8988T (cell line): ENCODE results near the gene RNFT2.

ENCODE experiments used
- DNase-seq: peaks from one replicate; pipeline ENCODE4 v3.0.0; 2011

Gene RNFT2

GRCh38 chr12:116880213-116880816 is 142.2 kb downstream of the RNFT2 start:
- no peak for DNase-seq

GRCh38 chr12:116880817-116881324 is 142.8 kb downstream of the RNFT2 start:
- DNase-seq: peak; percentile 78

GRCh38 chr12:116881325-116881876 is 143.3 kb downstream of the RNFT2 start, which contains the start of gene HRK:
HRK (minus strand) TSS chr12:116881441; CDS start chr12:116881307, 134 bp downstream.
- DNase-seq: peak; percentile 52

GRCh38 chr12:116881877-116882507 is 143.9 kb downstream of the RNFT2 start:
- no peak for DNase-seq

GRCh38 chr12:116882742-116883141 is 144.6 kb downstream of the RNFT2 start:
- DNase-seq: peak; percentile 69

- DNase-seq: no peak
These were observed 146.8 kb downstream of the RNFT2 start for GRCh38 chr12:116884871-116885270.

- no peak for DNase-seq
These were observed 147.4 kb downstream of the RNFT2 start for GRCh38 chr12:116885491-116885890.

GRCh38 chr12:116887244-116887643 is 149.1 kb downstream of the RNFT2 start:
- DNase-seq: no peak

GRCh38 chr12:116887897-116888296 is 149.8 kb downstream of the RNFT2 start:
- DNase-seq: no peak

- DNase-seq: no peak
These were observed 152.2 kb downstream of the RNFT2 start for GRCh38 chr12:116890330-116890729.

- DNase-seq: no peak
These were observed 152.9 kb downstream of the RNFT2 start for GRCh38 chr12:116891019-116891418.

- no peak for DNase-seq
These were observed 154.4 kb downstream of the RNFT2 start for GRCh38 chr12:116892349-116893140.

- no peak for DNase-seq
These were observed 156.8 kb downstream of the RNFT2 start for GRCh38 chr12:116894913-116895312.

- no peak for DNase-seq
These were observed 158.4 kb downstream of the RNFT2 start for GRCh38 chr12:116896411-116896924.

GRCh38 chr12:116897476-116897875 is 159.4 kb downstream of the RNFT2 start:
- no peak for DNase-seq

GRCh38 chr12:116898669-116899068 is 160.6 kb downstream of the RNFT2 start:
- no peak for DNase-seq

- no peak for DNase-seq
These were observed 163.5 kb downstream of the RNFT2 start for GRCh38 chr12:116901612-116902011.
